Measurements from ENCODE around the gene NFASC. TPM values are rescaled to one million over a fixed set of nuclear protein-coding genes. Genes with fewer than 3 reads are reported as not detected.

NFASC gene
- total and polyA plus RNA-seq, 2 donors from 2014 or later: 23.2 to 29.9 TPM

DNA sequence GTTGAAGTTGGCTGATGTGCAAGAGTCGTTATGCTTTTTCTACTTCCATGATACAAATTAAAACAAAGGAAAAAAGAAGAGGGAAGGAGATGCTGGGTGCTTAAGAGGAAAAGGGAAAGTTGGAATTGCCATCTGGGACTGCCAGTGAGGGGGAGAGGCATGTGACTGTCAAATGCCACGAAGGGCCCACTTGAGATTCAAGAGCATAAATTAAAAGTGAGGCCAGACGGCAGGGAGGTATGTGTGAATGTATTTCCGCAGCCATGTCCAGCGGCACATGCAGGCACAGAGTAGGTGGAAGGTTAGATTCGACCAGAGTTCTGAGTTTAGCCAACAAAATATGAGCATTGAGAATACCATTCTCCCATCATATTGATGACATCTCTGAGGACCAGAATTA lies 32.0 kb downstream of the NFASC start:
- H3K9ac ChIP-seq (ENCODE audit: low read length in 3 of 3): no peak overlapping the region
- DNase-seq (no peak), FAIRE-seq (no peak)
- H3K4me1 ChIP-seq (ENCODE audit: control insufficient read depth in 2 of 3, insufficient read depth in 2 of 3, low read depth in 1 of 3, low read length in 3 of 3): no peaks in the 10 kb centered on the region
- intact Hi-C loops (cut with DNase I): no loop called here
- H3K36me3 ChIP-seq (ENCODE audit: control insufficient read depth in 2 of 3, insufficient read depth in 3 of 3, low read length in 3 of 3): no peaks in the 10 kb centered on the region
- TF ChIP-seq, protein P1, sequence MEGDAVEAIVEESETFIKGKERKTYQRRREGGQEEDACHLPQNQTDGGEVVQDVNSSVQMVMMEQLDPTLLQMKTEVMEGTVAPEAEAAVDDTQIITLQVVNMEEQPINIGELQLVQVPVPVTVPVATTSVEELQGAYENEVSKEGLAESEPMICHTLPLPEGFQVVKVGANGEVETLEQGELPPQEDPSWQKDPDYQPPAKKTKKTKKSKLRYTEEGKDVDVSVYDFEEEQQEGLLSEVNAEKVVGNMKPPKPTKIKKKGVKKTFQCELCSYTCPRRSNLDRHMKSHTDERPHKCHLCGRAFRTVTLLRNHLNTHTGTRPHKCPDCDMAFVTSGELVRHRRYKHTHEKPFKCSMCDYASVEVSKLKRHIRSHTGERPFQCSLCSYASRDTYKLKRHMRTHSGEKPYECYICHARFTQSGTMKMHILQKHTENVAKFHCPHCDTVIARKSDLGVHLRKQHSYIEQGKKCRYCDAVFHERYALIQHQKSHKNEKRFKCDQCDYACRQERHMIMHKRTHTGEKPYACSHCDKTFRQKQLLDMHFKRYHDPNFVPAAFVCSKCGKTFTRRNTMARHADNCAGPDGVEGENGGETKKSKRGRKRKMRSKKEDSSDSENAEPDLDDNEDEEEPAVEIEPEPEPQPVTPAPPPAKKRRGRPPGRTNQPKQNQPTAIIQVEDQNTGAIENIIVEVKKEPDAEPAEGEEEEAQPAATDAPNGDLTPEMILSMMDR (IDR thresholded peaks at IDR 0.05; ENCODE audit: borderline replicate concordance, extremely low read depth, insufficient read depth): no peak
- no peaks in the 10 kb centered on the region for H3K9me3 ChIP-seq (ENCODE audit: control insufficient read depth in 2 of 3, insufficient read depth in 1 of 3, low read length in 3 of 3)
- H3K27me3 ChIP-seq (ENCODE audit: control insufficient read depth, insufficient read depth, low read length): no peaks in the 10 kb centered on the region
- H3K27ac ChIP-seq (ENCODE audit: low read depth in 2 of 2, low read length in 2 of 2): no peak overlapping the region
- no peak overlapping the region for H3K4me3 ChIP-seq (ENCODE audit: low read length in 3 of 3)

DNA sequence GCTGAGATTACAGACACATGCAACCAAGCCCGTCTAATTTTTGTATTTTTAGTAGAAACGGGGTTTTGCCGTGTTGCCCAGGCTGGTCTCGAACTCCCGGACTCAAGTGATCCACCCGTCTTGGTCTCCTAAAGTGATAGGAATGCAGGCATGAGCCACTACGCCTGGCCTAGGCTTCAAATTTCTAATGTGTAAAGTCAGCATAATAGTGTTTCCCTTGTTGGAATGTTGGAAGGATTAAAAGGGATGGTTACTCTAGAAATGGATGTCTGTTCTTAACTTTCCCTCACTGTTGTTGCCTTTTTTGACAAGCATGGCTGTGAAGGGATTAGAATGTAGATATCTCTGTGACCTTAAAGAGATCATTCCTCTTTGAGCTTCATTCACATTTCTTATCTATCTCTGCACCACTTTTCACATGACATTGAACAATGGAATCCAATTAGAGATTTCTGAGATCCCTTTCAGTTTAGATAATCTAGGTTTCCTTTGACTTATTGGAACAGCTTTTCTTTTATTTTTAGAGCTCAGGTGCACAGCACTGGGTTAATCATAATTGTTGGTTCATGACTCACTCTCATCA lies 33.7 kb downstream of the NFASC start:
- TF ChIP-seq, protein P1 (IDR thresholded peaks at IDR 0.05; ENCODE audit: borderline replicate concordance, extremely low read depth, insufficient read depth): no peak

DNA sequence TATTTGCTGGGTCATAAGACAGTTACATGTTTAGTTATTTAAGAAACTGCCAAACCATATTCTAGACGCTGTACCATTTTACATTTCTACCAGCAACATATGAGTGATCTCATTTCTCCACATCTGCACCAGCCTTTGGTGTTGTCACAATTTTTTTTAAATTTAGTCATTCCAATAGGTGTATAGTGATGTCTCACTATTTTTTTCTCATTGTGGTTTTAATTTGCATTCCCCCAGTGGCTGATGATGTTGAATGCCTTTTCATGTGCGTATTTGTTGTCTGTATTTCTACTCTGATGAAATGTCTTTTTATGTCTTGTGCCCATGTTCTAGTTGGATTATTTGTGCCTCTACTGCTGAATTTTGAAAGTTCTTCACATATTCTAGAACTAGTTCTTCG lies 38.4 kb downstream of the NFASC start:
- Histone ChIP-seq H3K9me3 (ENCODE audit: control insufficient read depth in 2 of 3, insufficient read depth in 1 of 3, low read length in 3 of 3) (peaks cover 0 to under 1% (median 0%) of the 10 kb centered on the region in 3 donors), H3K4me1 (ENCODE audit: control insufficient read depth in 2 of 3, insufficient read depth in 2 of 3, low read depth in 1 of 3, low read length in 3 of 3) (no peaks in the 10 kb centered on the region), H3K27me3 (ENCODE audit: control insufficient read depth, insufficient read depth, low read length) (no peaks in the 10 kb centered on the region), H3K4me3 (ENCODE audit: low read length in 3 of 3) (no peak overlapping the region), H3K9ac (ENCODE audit: low read length in 3 of 3) (no peak overlapping the region), H3K36me3 (ENCODE audit: control insufficient read depth in 2 of 3, insufficient read depth in 3 of 3, low read length in 3 of 3) (no peaks in the 10 kb centered on the region), H3K27ac (ENCODE audit: low read depth in 2 of 2, low read length in 2 of 2) (no peak overlapping the region)
- no peak for DNase-seq
- intact Hi-C loops (cut with DNase I): no loop called here
- TF ChIP-seq, protein P1 (IDR thresholded peaks at IDR 0.05; ENCODE audit: borderline replicate concordance, extremely low read depth, insufficient read depth): no peak
- no peak for FAIRE-seq

More for the DNA sequence above, 33.7 kb downstream of the NFASC start:
- no peak overlapping the region for H3K9ac ChIP-seq (ENCODE audit: low read length in 3 of 3)
- no peaks in the 10 kb centered on the region for H3K36me3 ChIP-seq (ENCODE audit: control insufficient read depth in 2 of 3, insufficient read depth in 3 of 3, low read length in 3 of 3)
- H3K27me3 ChIP-seq (ENCODE audit: control insufficient read depth, insufficient read depth, low read length): no peaks in the 10 kb centered on the region
- no peaks in the 10 kb centered on the region for H3K9me3 ChIP-seq (ENCODE audit: control insufficient read depth in 2 of 3, insufficient read depth in 1 of 3, low read length in 3 of 3)
- H3K4me1 ChIP-seq (ENCODE audit: control insufficient read depth in 2 of 3, insufficient read depth in 2 of 3, low read depth in 1 of 3, low read length in 3 of 3): no peaks in the 10 kb centered on the region
- FAIRE-seq (no peak), DNase-seq (no peak)
- intact Hi-C loops (cut with DNase I): no loop called here
- no peak overlapping the region for H3K27ac ChIP-seq (ENCODE audit: low read depth in 2 of 2, low read length in 2 of 2)
- H3K4me3 ChIP-seq (ENCODE audit: low read length in 3 of 3): no peak overlapping the region

Data from kidney (tissue), 14 donors.